KMS-11 (cell line): ENCODE data around the gene LRRC14B.

ENCODE experiments used
- H2AFZ ChIP-seq: fragments of 200-600 bp; sonication (generic); 2 replicates; pipeline ENCODE4 v1.6.1; 2016; ENCODE audit warnings: antibody characterized with exemption, mixed run types, low read depth
- H3K27ac ChIP-seq: fragments of 200-600 bp; sonication (generic); 2 replicates; pipeline ENCODE4 v1.6.1; 2016; ENCODE audit warnings: mild to moderate bottlenecking, mixed run types
- H3K27me3 ChIP-seq: fragments of 200-600 bp; sonication (generic); 2 replicates; pipeline ENCODE4 v1.6.1; 2017; ENCODE audit warnings: mild to moderate bottlenecking, low read depth, mixed run types, moderate library complexity; ENCODE audit not compliant: insufficient read depth
- H3K36me3 ChIP-seq: fragments of 200-600 bp; sonication (generic); 2 replicates; pipeline ENCODE4 v1.6.1; 2017; ENCODE audit warnings: mild to moderate bottlenecking, mixed run types; ENCODE audit not compliant: insufficient read depth
- H3K4me1 ChIP-seq: fragments of 200-600 bp; sonication (generic); 2 replicates; pipeline ENCODE4 v1.6.1; 2016; ENCODE audit warnings: mild to moderate bottlenecking, low read depth, mixed run types; ENCODE audit not compliant: poor library complexity, severe bottlenecking
- H3K4me2 ChIP-seq: fragments of 200-600 bp; sonication (generic); 2 replicates; pipeline ENCODE4 v1.7.0; 2016; ENCODE audit warnings: mild to moderate bottlenecking, mixed run types
- H3K4me3 ChIP-seq: fragments of 200-600 bp; sonication (generic); IDR thresholded peaks from 2 replicates; pipeline ENCODE4 v1.6.1; 2017; ENCODE audit warnings: low read depth, low read length, mixed read lengths; ENCODE audit not compliant: insufficient read depth
- H3K79me2 ChIP-seq: fragments of 200-600 bp; sonication (generic); 2 replicates; pipeline ENCODE4 v1.6.1; 2016; ENCODE audit warnings: low read depth, mixed run types; ENCODE audit not compliant: insufficient read depth
- H3K9ac ChIP-seq: fragments of 200-600 bp; sonication (generic); 2 replicates; pipeline ENCODE4 v1.6.1; 2016; ENCODE audit warnings: mild to moderate bottlenecking, mixed run types
- H4K20me1 ChIP-seq: fragments of 200-600 bp; sonication (generic); 2 replicates; pipeline ENCODE4 v1.6.1; 2016; ENCODE audit warnings: mild to moderate bottlenecking, mixed run types; ENCODE audit not compliant: insufficient read depth
- CTCF ChIP-seq: fragments of 200-600 bp; sonication (generic); conservative IDR thresholded peaks from 2 replicates; pipeline ENCODE4 v1.6.1; 2017; ENCODE audit warnings: low read depth, mild to moderate bottlenecking, antibody characterized with exemption, low read length, moderate library complexity, mixed read lengths

Gene LRRC14B

DNA sequence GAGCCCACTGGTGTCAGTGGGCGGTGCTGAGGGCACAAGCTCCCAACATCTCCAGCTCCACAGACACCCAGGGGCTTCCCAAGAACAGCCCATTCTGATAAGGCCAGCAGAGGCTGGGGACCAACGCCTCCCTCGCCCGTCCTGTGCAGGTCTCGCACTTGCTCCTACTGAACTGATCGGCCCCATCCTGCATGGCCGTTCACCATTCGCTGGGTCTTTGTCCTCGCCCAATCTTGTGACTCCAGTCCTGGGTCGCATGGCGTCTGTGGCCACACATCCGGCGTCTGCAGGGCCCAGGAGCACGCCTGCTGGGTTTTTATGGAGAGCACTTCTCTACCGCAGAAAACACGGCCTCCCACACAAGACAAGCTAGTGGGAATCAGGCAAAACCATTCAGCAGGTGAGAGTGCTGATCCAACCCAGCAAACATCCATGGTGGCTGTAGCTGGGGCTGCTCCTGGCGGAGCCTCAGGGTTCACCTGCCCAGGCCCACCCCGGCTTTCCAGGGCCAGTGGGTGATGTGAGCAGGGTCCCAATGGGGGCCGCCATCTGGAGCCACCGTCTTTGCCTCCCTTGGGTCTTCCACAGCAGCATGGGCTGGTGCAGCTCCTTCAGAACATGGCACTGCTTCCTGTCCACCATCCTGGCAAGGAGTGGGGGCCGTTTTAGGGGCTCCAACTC, 7.4 kb downstream of the LRRC14B start:
- H3K27me3 ChIP-seq: no peaks in the 10 kb centered on the region
- no peak overlapping the region for H3K9ac ChIP-seq
- peaks cover 5% of the 10 kb centered on the region; the same call in 1 of the 2 replicates for H3K36me3 ChIP-seq
- no peak for TF ChIP-seq CTCF
- H4K20me1 ChIP-seq: no peaks in the 10 kb centered on the region
- H3K79me2 ChIP-seq: peaks cover 22% of the 10 kb centered on the region; the same call in 1 of the 2 replicates
- H2AFZ ChIP-seq: no peak overlapping the region
- no peaks in the 10 kb centered on the region for H3K4me1 ChIP-seq
- no peak overlapping the region for H3K4me2 ChIP-seq
- no peak overlapping the region for H3K27ac ChIP-seq
- H3K4me3 ChIP-seq: no peak overlapping the region

DNA sequence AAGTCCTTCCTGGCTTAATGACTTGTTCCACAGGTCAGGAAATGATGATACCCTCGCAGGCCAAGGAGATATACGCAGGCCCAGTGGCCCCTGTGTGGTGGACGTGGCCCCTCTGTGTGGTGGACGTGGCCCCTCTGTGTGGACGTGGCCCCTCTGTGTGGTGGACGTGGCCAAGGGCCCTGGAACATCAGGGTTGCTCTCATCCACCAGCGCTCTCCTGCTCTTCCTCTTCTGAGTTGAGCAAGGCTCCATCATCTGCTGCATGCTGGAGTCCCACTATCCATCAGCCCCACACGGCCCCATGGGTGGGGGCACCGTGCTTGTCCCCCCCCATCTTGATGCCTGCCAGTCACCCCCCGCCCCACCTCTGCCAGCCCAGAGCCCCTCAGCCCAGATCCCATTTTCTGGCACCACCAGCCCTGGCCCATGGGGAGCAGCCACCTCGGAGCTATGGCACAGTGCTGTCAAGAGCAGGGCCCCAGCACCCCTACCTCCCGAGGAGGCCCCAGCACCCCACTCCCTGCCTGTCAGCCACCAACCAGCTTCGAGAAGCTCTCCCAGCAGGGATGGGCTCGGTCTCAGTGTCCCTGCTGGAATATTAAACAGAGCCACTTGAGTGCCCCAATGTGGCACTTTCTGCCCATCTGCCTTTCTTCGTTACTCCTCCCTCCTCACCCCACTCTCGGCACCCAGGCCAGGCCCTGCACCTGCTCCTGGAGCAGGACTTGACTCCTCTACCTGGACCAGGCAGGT, 8.1 kb downstream of the LRRC14B start:
- no peak for TF ChIP-seq CTCF
- no peak overlapping the region for H3K9ac ChIP-seq
- no peak overlapping the region for H3K4me3 ChIP-seq
- no peaks in the 10 kb centered on the region for H3K27me3 ChIP-seq
- no peaks in the 10 kb centered on the region for H3K4me1 ChIP-seq
- H3K79me2 ChIP-seq: peaks cover 15% of the 10 kb centered on the region; the same call in 1 of the 2 replicates
- H2AFZ ChIP-seq: no peak overlapping the region
- H3K36me3 ChIP-seq: peaks cover 5% of the 10 kb centered on the region; the same call in 1 of the 2 replicates
- no peak overlapping the region for H3K4me2 ChIP-seq
- no peak overlapping the region for H3K27ac ChIP-seq
- no peaks in the 10 kb centered on the region for H4K20me1 ChIP-seq

- peaks cover 7% of the 10 kb centered on the region; the same call in 1 of the 2 replicates for H3K79me2 ChIP-seq
- H4K20me1 ChIP-seq: no peaks in the 10 kb centered on the region
- H3K27me3 ChIP-seq: no peaks in the 10 kb centered on the region
- H2AFZ ChIP-seq: no peak overlapping the region
- no peak overlapping the region for H3K4me3 ChIP-seq
- no peak overlapping the region for H3K9ac ChIP-seq
- H3K4me1 ChIP-seq: no peaks in the 10 kb centered on the region
- TF ChIP-seq CTCF: no peak
- H3K27ac ChIP-seq: no peak overlapping the region
- H3K36me3 ChIP-seq: no peaks in the 10 kb centered on the region
- H3K4me2 ChIP-seq: no peak overlapping the region
Measured at GRCh38 chr5:199950-200645, 8.8 kb downstream of the LRRC14B start.

- no peak for TF ChIP-seq CTCF
- Histone ChIP-seq H3K27ac (no peak overlapping the region), H4K20me1 (no peaks in the 10 kb centered on the region), H2AFZ (no peak overlapping the region), H3K4me3 (no peak overlapping the region), H3K4me1 (no peaks in the 10 kb centered on the region), H3K36me3 (peaks cover 5% of the 10 kb centered on the region; the same call in 1 of the 2 replicates), H3K27me3 (no peaks in the 10 kb centered on the region), H3K4me2 (no peak overlapping the region), H3K79me2 (peaks cover 3% of the 10 kb centered on the region; the same call in 1 of the 2 replicates), H3K9ac (no peak overlapping the region)
Measured at GRCh38 chr5:200985-201384, 9.7 kb downstream of the LRRC14B start.
